OCI-M2 (cell line): ENCODE measurements around the gene GARS1.

Experiments used
- DNase-seq: peaks from one replicate; lab custom pipeline; 2025; ENCODE audit not compliant: unreplicated experiment; lab: John Stamatoyannopoulos, UW

GARS1 gene

DNA sequence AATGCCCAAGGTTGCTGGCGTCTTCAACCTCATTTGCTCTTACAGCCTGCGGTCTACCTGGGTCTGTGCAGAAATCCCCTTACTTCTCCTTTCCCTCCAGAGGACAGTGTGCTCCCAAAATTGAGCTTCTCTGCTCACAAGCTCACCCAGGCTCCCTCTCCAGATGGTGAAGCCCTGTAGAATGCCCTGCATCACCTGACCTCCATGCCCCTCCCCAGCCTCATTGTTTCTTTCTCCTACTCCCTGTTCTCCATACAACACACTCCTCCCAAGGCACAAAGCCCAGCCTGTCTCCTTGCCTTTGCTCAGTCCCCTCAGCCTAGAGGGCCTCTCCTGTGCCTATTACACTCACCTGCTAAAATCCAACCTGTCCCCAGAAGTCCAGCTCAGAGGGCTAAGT is 84.1 kb downstream of the GARS1 start:
- DNase-seq = no peak

DNA sequence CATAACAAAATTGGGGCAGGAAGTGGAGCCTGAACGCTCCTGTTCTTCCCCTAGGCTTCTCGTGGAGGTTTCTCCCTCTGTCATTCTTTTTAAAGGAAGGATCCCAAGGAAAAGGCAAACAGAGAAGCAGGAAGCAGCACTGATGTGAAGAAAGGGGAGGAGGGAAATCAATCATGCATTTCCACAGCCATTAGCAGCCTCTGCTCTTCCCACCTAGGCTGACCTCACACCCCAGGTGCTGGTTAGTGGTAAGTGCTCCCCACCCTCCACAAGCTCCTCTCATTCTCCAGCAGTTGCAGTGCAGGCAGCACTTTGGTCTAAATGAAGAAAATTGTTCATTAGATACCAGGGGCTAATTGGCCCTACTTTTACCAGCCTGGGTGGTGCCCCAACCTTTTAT is 85.0 kb downstream of the GARS1 start:
- DNase-seq = no peak

DNA sequence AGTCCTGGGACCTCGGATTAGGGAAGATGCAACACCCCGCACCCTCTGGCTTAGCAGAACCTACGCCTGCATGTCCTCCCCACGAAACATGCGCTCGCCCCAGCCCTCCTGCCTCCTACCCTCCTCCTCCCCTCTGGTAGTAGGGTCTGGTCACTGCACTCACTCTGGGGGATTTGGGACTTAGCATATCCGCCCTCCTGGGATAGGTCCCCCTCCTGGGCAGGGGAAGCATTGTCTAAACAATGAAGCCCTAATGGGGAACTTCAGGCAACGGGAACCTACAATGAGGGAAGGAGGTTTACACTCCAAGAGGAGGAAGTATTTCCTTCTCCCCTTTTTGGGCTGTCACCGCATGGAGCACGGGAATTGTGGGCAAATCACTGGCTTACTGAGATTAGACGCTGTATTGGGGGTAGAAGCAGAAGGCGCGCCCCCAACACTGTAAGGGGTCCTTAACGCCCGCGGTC is 86.7 kb downstream of the GARS1 start:
- no peak for DNase-seq

DNA sequence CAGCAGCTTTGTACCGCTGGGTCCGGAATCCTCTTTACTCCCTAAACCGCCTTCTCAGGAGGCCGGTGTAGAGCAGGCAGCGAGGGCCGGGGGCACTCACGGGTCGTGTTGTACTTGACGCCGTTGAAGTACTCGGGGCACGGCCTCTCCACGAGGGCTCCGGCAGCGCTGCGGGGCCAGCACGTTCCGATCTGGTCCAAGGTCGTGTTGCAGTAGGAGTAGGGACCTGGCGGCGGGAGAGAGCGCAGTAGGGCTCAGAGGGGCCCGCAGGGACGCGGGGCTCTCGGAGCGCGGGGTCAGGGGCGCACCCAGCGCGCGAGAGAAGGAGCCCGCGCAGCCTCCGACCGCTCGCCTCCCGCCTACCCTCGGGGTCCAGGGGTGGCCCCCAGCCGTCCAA is 87.1 kb downstream of the GARS1 start:
- DNase-seq = no peak

DNA sequence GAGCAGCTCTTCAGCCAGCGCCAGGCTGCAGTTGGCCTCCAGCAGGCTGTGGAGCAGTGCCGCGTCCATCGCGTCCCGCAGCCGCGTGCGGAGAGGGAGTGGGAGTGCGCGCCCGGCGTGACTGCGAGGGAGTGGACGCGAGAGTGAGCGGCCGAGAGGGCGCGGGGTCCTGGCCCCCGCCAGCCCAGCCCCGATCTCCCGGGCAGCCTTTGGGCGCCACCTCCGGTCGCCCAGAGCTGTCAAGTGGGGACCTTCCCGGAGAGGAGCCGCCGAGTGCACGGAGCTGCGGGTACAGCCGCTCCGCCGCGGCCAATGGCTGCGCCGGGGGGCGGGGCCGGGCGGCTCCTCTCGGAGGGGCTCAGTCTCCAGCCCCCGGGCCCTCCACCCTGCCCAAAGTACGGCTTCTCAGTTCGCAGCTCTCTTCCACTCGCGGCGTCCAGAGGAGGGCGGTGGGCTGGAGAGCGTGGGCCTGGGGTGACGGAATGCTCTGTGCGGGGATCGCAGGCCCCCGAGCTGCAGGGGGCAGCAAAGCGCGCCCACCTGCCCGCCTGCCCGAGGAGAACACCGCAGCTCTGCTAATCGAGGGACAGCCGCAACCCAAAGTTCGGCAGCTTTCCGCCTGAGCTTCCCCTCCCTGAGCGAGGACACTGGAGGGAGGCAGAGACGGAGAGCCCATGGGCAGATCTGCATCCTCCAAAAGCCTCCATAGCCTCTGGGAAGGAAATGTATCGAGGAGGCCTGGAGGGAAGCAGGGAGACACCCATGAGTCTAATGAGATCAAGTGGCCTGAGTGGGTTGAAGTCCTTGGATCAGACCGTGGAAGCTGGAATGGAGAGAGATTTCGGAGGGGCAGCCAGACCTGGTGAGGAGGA is 87.8 kb downstream of the GARS1 start, which contains the start of gene CRHR2:
Gene CRHR2, minus strand, starts transcription at position 245 of the 872 bp plus-strand sequence. Its CDS starts 176 bp downstream, at position 69.
- no peak for DNase-seq

DNA sequence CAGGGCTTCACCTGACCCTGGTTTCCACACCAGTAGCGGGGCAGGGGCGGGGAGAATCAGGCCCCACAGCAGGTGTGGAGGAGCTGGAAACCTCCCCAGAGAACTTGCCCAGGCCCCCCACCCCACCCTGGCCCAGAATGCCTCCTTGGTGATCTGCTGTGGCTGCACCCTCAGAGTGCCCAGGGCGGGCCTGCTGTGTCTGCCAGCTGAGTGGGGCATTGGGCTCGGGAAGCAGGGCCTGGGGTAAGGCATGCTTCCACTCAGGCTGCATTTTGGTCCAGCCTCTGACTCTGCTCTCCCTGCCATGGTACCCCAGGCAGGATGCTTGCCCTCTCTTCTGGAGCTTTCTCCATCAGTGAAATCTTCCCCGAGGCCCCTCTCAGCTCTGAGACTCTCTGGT is 88.6 kb downstream of the GARS1 start:
- DNase-seq = no peak
